T-cell (primary cell): ENCODE measurements around the gene FJX1. TPM values are rescaled to one million over a fixed set of nuclear protein-coding genes. Genes with fewer than 3 reads are reported as not detected.
"Not testable (repeated sequence)": the region's sequence is repeated elsewhere in the genome, so short reads cannot be mapped to it uniquely, and the experiment has no call there.

Experiments
- ATAC-seq, 4 experiments: fragments of 200-7000 bp in 3 of 4; fragments of 150-1000 bp in 1 of 4; cut with Tn5 transposase; replicated peaks in 1 of 4; 1 replicate in 3 of 4; 2 replicates in 1 of 4; pipeline ENCODE4 v1.10.0; 2021; ENCODE audit warnings: moderate library complexity in 3 of 4, mild to moderate bottlenecking in 2 of 4, moderate number of reproducible peaks in 1 of 4
- CTCF ChIA-PET, 2 donors: fragments of 300-600 bp; sonication (Branson Sonifier 250); formaldehyde crosslinking; loops; one replicate each; lab custom pipeline; 2022; ENCODE audit warnings: antibody characterized with exemption in 2 of 2; lab: Charles Lee
- POLR2A ChIA-PET, 2 donors: fragments of 300-600 bp; sonication (Branson Sonifier 250); formaldehyde crosslinking; loops; one replicate each; lab custom pipeline; 2022; ENCODE audit warnings: antibody characterized with exemption in 2 of 2; lab: Charles Lee
- DNase-seq, 35 experiments: peaks; one replicate each; pipeline versions ENCODE4 v3.0.0 to v3.0.0-alpha.2; 2013 to 2023
- H3K27ac ChIP-seq: one replicate; pipeline ENCODE4 v1.5.1; 2013; ENCODE audit warnings: low read length
- H3K27me3 ChIP-seq, 2 experiments: replicated peaks in 1 of 2; 1 replicate in 1 of 2; 2 replicates in 1 of 2; pipeline versions ENCODE4 v1.6.1 to v1.7.0; 2013; ENCODE audit warnings: low read length in 1 of 2, mixed read lengths in 1 of 2; ENCODE audit not compliant: control insufficient read depth in 2 of 2, insufficient read depth in 2 of 2; ENCODE audit errors: extremely low read depth in 1 of 2
- H3K36me3 ChIP-seq, 2 donors: 1 replicate in 1 of 2; 2 replicates in 1 of 2; pipeline versions ENCODE4 v1.6.1 to v1.7.0; 2013; ENCODE audit warnings: low read length in 1 of 2; ENCODE audit not compliant: control insufficient read depth in 2 of 2, insufficient read depth in 1 of 2; ENCODE audit errors: extremely low read depth in 1 of 2
- H3K4me1 ChIP-seq, 2 experiments: 1 replicate in 1 of 2; 2 replicates in 1 of 2; pipeline versions ENCODE4 v1.6.1 to v1.7.0; 2013; ENCODE audit warnings: low read length in 2 of 2, mixed read lengths in 1 of 2; ENCODE audit not compliant: insufficient read depth in 2 of 2, control insufficient read depth in 1 of 2; ENCODE audit errors: extremely low read depth in 1 of 2
- H3K4me3 ChIP-seq, 2 donors: 1 replicate in 1 of 2; 2 replicates in 1 of 2; pipeline versions ENCODE4 v1.5.1 to v1.7.0; 2013; ENCODE audit warnings: mild to moderate bottlenecking in 2 of 2, low read length in 1 of 2, moderate library complexity in 1 of 2; ENCODE audit not compliant: control insufficient read depth in 1 of 2; ENCODE audit errors: extremely low read depth in 1 of 2
- H3K9me3 ChIP-seq: 2 replicates; pipeline ENCODE4 v1.7.0; 2013
- H3K27ac Mint-ChIP-seq, 2 donors: one replicate each; pipeline ENCODE4 v1.8.0; 2020 to 2021; ENCODE audit warnings: mild to moderate bottlenecking in 2 of 2, mixed read lengths in 2 of 2
- H3K27me3 Mint-ChIP-seq, 2 donors: one replicate each; pipeline ENCODE4 v1.8.0; 2021 to 2022; ENCODE audit warnings: mixed read lengths in 2 of 2
- H3K36me3 Mint-ChIP-seq: one replicate; pipeline ENCODE4 v1.8.0; 2021; ENCODE audit warnings: mixed read lengths
- H3K4me1 Mint-ChIP-seq, 3 donors: one replicate each; pipeline ENCODE4 v1.8.0; 2020 to 2022; ENCODE audit warnings: mixed read lengths in 3 of 3, mild to moderate bottlenecking in 1 of 3
- H3K4me3 Mint-ChIP-seq, 3 donors: one replicate each; pipeline ENCODE4 v1.8.0; 2020 to 2022; ENCODE audit warnings: mild to moderate bottlenecking in 3 of 3, mixed read lengths in 3 of 3, moderate library complexity in 3 of 3
- H3K9me3 Mint-ChIP-seq, 3 donors: one replicate each; pipeline ENCODE4 v1.8.0; 2020 to 2022; ENCODE audit warnings: mixed read lengths in 3 of 3
- WGBS: methylation state at CpG from one replicate; pipeline ENCODE4 v1.1.5; 2013; ENCODE audit warnings: missing lambda C conversion rate; ENCODE audit not compliant: insufficient coverage; 5-methylcytosine and 5-hydroxymethylcytosine counted together
- total RNA-seq, 35 experiments: library from RNA in 6 of 35; stranded (reverse) in 6 of 35; fragments of 120-200 nt in 1 of 35; gene quantifications; one replicate each; pipeline versions ENCODE4 v1.2.1 to v1.2.4 and lab custom pipeline; 2013 to 2026

Gene FJX1
- total RNA-seq, 5 donors from 2014 or later (not counting 1 experiment from before 2014, with no cell fraction given), result 0.23 TPM; not detected in 4

- peak within 1 kb of the TSS; percentile 98 for H3K27ac Mint-ChIP-seq
- peak within 1 kb of the TSS; percentile 96 to 97 (median 96) for H3K4me3 Mint-ChIP-seq
- peaks cover 0 to 3% of the 10 kb centered on the region in 2 experiments for H3K27me3 ChIP-seq
- H3K27me3 Mint-ChIP-seq, result peaks cover 4 to 12% of the 10 kb centered on the region in 2 donors
- peak within 1 kb of the TSS; percentile 86 for H3K27ac ChIP-seq
- peaks cover 35% of the 10 kb centered on the region for H3K36me3 Mint-ChIP-seq
- ChIA-PET POLR2A (no interaction called here), CTCF (interaction anchor here in 1 of 2 donors (0.5 kb wide), 1 partner anchor 1297 kb away, joined by 3 read pairs; no protein-coding TSS in a partner anchor)
- DNase-seq (peak; percentile 57 to 87 (median 74)), ATAC-seq (peak; percentile 86 to 91 (median 88))
- no peaks in the 10 kb centered on the region for H3K36me3 ChIP-seq
- H3K4me3 ChIP-seq, result peak within 1 kb of the TSS; percentile 89 to 97
- H3K4me1 ChIP-seq, result peaks cover 10 to 20% of the 10 kb centered on the region in 2 experiments
- H3K9me3 Mint-ChIP-seq, result peaks cover 11 to 38% (median 21%) of the 10 kb centered on the region in 3 donors
- peaks cover 48 to 52% (median 50%) of the 10 kb centered on the region in 3 donors for H3K4me1 Mint-ChIP-seq
- WGBS, result 6% methylated on average over 82 of the region's 82 CpGs
- peaks cover 6% of the 10 kb centered on the region for H3K9me3 ChIP-seq
Observed at GRCh38 chr11:35662649-35663407, 44.6 kb downstream of the FJX1 start, which contains the start of gene TRIM44. TSS of gene TRIM44 (plus strand) at chr11:35662775. CDS start at chr11:35663112, 337 bp downstream.

- H3K27ac Mint-ChIP-seq, result peak overlapping the region; percentile 84 to 98
- WGBS, result 97% methylated on average over 8 of the region's 10 CpGs
- peaks cover 40% of the 10 kb centered on the region for H3K36me3 Mint-ChIP-seq
- H3K4me1 ChIP-seq, result peaks cover 10 to 20% of the 10 kb centered on the region in 2 experiments
- peaks cover 53 to 57% (median 54%) of the 10 kb centered on the region in 3 donors for H3K4me1 Mint-ChIP-seq
- no peaks in the 10 kb centered on the region for H3K36me3 ChIP-seq
- ATAC-seq (no peak), DNase-seq (no peak)
- peak overlapping the region; percentile 96 to 97 (median 96) for H3K4me3 Mint-ChIP-seq
- H3K27me3 Mint-ChIP-seq, result peaks cover 0 to 9% of the 10 kb centered on the region in 2 donors
- ChIA-PET CTCF (no interaction called here), POLR2A (no interaction called here)
- H3K27ac ChIP-seq, result peak overlapping the region; percentile 86
- peaks cover 6% of the 10 kb centered on the region for H3K9me3 ChIP-seq
- H3K27me3 ChIP-seq, result peaks cover 0 to 3% of the 10 kb centered on the region in 2 experiments
- H3K4me3 ChIP-seq, result peak overlapping the region; percentile 89 to 97
- H3K9me3 Mint-ChIP-seq, result peaks cover 11 to 39% (median 21%) of the 10 kb centered on the region in 3 donors
Observed at GRCh38 chr11:35663408-35663702, 45.1 kb downstream of the FJX1 start.

- Mint-ChIP-seq H3K36me3 (peaks cover 46% of the 10 kb centered on the region), H3K9me3 (peaks cover 11 to 39% (median 21%) of the 10 kb centered on the region in 3 donors), H3K4me3 (peak overlapping the region; percentile 4 to 96 (median 96)), H3K27me3 (no peaks in the 10 kb centered on the region), H3K27ac (no peak overlapping the region), H3K4me1 (peaks cover 66 to 70% (median 67%) of the 10 kb centered on the region in 3 donors)
- ATAC-seq, result no peak
- DNase-seq, result peak in 1 of 35 experiments; percentile 5
- Histone ChIP-seq H3K27ac (no peak overlapping the region), H3K4me3 (no peak overlapping the region), H3K27me3 (peaks cover 0 to 3% of the 10 kb centered on the region in 2 experiments), H3K4me1 (peaks cover 10 to 20% of the 10 kb centered on the region in 2 experiments), H3K9me3 (peaks cover 6% of the 10 kb centered on the region), H3K36me3 (no peaks in the 10 kb centered on the region)
- POLR2A ChIA-PET, result interaction anchor here in 1 of 2 donors (0.5 to 0.7 kb wide), 2 partner anchors 524 to 685 kb away, joined by 3 to 5 read pairs; no protein-coding TSS in a partner anchor
- CTCF ChIA-PET, result no interaction called here
- no CpG with 5 or more reads among the region's 5 CpGs for WGBS
Observed at GRCh38 chr11:35664977-35665441, 46.7 kb downstream of the FJX1 start.

- peaks cover 6 to 14% of the 10 kb centered on the region in 2 experiments for H3K4me1 ChIP-seq
- Mint-ChIP-seq H3K4me3 (peak overlapping the region in 1 of 3 donors; percentile 26), H3K36me3 (peaks cover 59% of the 10 kb centered on the region), H3K9me3 (peaks cover 11 to 39% (median 21%) of the 10 kb centered on the region in 3 donors), H3K4me1 (peaks cover 78 to 80% (median 79%) of the 10 kb centered on the region in 3 donors), H3K27ac (no peak overlapping the region), H3K27me3 (no peaks in the 10 kb centered on the region)
- no peak for DNase-seq
- H3K27ac ChIP-seq, result no peak overlapping the region
- CTCF ChIA-PET, result no interaction called here
- H3K36me3 ChIP-seq, result no peaks in the 10 kb centered on the region
- POLR2A ChIA-PET, result no interaction called here
- peaks cover 6% of the 10 kb centered on the region for H3K9me3 ChIP-seq
- no peak overlapping the region for H3K4me3 ChIP-seq
- WGBS, result no CpG with 5 or more reads among the region's 1 CpG
- H3K27me3 ChIP-seq, result peaks cover 0 to 2% of the 10 kb centered on the region in 2 experiments
- ATAC-seq, result no peak
Observed at GRCh38 chr11:35667257-35667656, 49.0 kb downstream of the FJX1 start.

GRCh38 chr11:35668350-35668749 is 50.1 kb downstream of the FJX1 start:
- no CpG with 5 or more reads among the region's 3 CpGs for WGBS
- peaks cover 7 to 35% (median 21%) of the 10 kb centered on the region in 3 donors for H3K9me3 Mint-ChIP-seq
- DNase-seq, POLR2A ChIA-PET, H3K36me3 ChIP-seq, H3K27ac Mint-ChIP-seq, H3K4me1 ChIP-seq, CTCF ChIA-PET, H3K27me3 Mint-ChIP-seq, H3K9me3 ChIP-seq, H3K4me3 ChIP-seq, H3K4me3 Mint-ChIP-seq, H3K27me3 ChIP-seq, H3K27ac ChIP-seq, ATAC-seq: not testable (repeated sequence)
- H3K4me1 Mint-ChIP-seq, result peaks cover 80 to 84% (median 81%) of the 10 kb centered on the region in 3 donors
- H3K36me3 Mint-ChIP-seq, result peaks cover 63% of the 10 kb centered on the region
